SJCRH30 (cell line): ENCODE data around the gene RNF19B. TPM values are rescaled to one million over a fixed set of nuclear protein-coding genes. Genes with fewer than 3 reads are reported as not detected.
"Not testable (repeated sequence)": the region's sequence is repeated elsewhere in the genome, so short reads cannot be mapped to it uniquely, and the experiment has no call there.

Experiments used
- DNase-seq, 2 experiments: peaks; one replicate each; pipeline ENCODE4 v3.0.0-alpha.2; 2015 to 2020
- H3K27ac ChIP-seq: fragments of 250-450 bp; sonication (Bioruptor Pico); 2 replicates; pipeline ENCODE4 v1.5.1; 2020; ENCODE audit warnings: mild to moderate bottlenecking, moderate library complexity
- H3K27me3 ChIP-seq: fragments of 250-450 bp; sonication (Bioruptor Pico); 2 replicates; pipeline ENCODE4 v1.5.1; 2020; ENCODE audit warnings: mild to moderate bottlenecking, moderate library complexity
- H3K36me3 ChIP-seq: fragments of 250-450 bp; sonication (Bioruptor Pico); 2 replicates; pipeline ENCODE4 v1.5.1; 2020; ENCODE audit warnings: mild to moderate bottlenecking, moderate library complexity
- H3K4me1 ChIP-seq: fragments of 250-450 bp; sonication (Bioruptor Pico); 2 replicates; pipeline ENCODE4 v1.5.1; 2020; ENCODE audit warnings: mild to moderate bottlenecking, moderate library complexity
- H3K4me3 ChIP-seq: fragments of 250-450 bp; sonication (Bioruptor Pico); 2 replicates; pipeline ENCODE4 v1.5.1; 2020; ENCODE audit warnings: mild to moderate bottlenecking, moderate library complexity
- H3K9me3 ChIP-seq: fragments of 250-450 bp; sonication (Bioruptor Pico); replicated peaks from 2 replicates; pipeline ENCODE4 v1.5.1; 2020; ENCODE audit warnings: mild to moderate bottlenecking, moderate library complexity
- total RNA-seq: library from RNA; depleted of rRNA; stranded (reverse); fragments of >200 nt; shearing (Covaris generic); gene quantifications from 2 replicates; pipeline ENCODE4 v1.2.3, GENCODE V29; 2014

The RNF19B gene
- total RNA-seq, 1 experiment from 2014 or later, result 10.5 TPM

GRCh38 chr1:32919811-32920733 lies 44.5 kb downstream of the RNF19B start:
- Histone ChIP-seq H3K27ac (peak overlapping the region; percentile 93), H3K4me3 (no peak overlapping the region), H3K9me3 (no peaks in the 10 kb centered on the region), H3K27me3 (no peaks in the 10 kb centered on the region), H3K36me3 (no peaks in the 10 kb centered on the region), H3K4me1 (peaks cover 29% of the 10 kb centered on the region)
- DNase-seq, result peak; percentile 82 to 91

DNA sequence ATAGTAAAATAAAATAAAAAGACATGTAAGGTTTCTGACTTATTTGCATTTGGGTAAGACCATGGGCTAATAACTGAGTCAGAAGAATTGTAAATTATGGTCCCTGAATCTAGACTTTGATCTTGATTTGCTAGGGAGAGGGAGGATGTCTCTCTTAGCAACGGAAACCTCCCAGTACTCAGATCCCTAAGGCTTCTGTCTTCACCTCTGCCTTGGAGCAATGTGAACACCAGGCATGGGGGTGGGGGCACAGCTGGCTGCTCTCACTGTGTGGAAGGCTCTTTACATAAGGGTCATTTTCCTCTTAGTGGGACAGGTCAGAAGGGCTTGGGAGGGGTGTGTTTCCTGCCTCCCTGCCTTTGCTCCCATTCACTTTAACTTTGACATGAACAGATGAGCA lies 46.4 kb downstream of the RNF19B start:
- Histone ChIP-seq H3K27me3 (no peaks in the 10 kb centered on the region), H3K36me3 (no peaks in the 10 kb centered on the region), H3K4me3 (no peak overlapping the region), H3K9me3 (no peaks in the 10 kb centered on the region), H3K27ac (no peak overlapping the region), H3K4me1 (peaks cover 29% of the 10 kb centered on the region)
- DNase-seq, result peak in 1 of 2 experiments; percentile 28

DNA sequence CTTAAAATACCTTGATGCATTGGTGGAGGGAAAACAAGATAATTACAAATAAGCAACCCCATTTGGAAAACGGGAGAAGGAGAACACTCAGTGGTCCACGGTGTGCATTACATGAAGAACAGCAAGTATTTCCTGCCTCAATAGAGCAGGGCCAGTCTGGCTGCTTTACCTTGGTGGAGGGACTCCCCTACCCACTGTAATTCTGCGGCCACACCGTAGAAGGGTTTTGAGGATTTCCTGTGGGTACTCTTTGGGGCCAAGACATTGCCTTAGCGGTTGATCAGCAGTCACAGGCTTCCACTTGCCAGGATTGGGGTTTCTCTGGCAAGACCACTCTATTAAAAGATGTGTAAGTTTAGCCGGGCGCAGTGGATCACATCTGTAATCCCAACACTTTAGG lies 47.1 kb downstream of the RNF19B start:
- no peaks in the 10 kb centered on the region for H3K27me3 ChIP-seq
- no peaks in the 10 kb centered on the region for H3K36me3 ChIP-seq
- no peak for DNase-seq
- H3K4me1 ChIP-seq, result peaks cover 29% of the 10 kb centered on the region
- peaks cover 2% of the 10 kb centered on the region; the same call in 1 of the 2 replicates for H3K9me3 ChIP-seq
- H3K4me3 ChIP-seq, result no peak overlapping the region
- no peak overlapping the region for H3K27ac ChIP-seq

- H3K27ac ChIP-seq, result no peak overlapping the region
- H3K27me3 ChIP-seq, result no peaks in the 10 kb centered on the region
- no peak for DNase-seq
- H3K4me3 ChIP-seq, result no peak overlapping the region
- H3K4me1 ChIP-seq, result peaks cover 24% of the 10 kb centered on the region
- no peaks in the 10 kb centered on the region for H3K36me3 ChIP-seq
- H3K9me3 ChIP-seq, result peaks cover 3% of the 10 kb centered on the region; the same call in 1 of the 2 replicates
Observed at GRCh38 chr1:32915766-32916706, 48.6 kb downstream of the RNF19B start.

- 0 out of 2 replicates have a peak, but pooled peaks cover 6% of the 10 kb centered on the region for H3K27me3 ChIP-seq
- DNase-seq, result no peak
- H3K27ac ChIP-seq, result no peak overlapping the region
- no peaks in the 10 kb centered on the region for H3K36me3 ChIP-seq
- H3K4me3 ChIP-seq, result no peak overlapping the region
- H3K9me3 ChIP-seq, result peaks cover 3% of the 10 kb centered on the region; the same call in 1 of the 2 replicates
- H3K4me1 ChIP-seq, result no peaks in the 10 kb centered on the region
Observed at GRCh38 chr1:32910319-32910718, 54.3 kb downstream of the RNF19B start.

GRCh38 chr1:32907435-32907834 lies 57.2 kb downstream of the RNF19B start:
- Histone ChIP-seq H3K27me3 (0 out of 2 replicates have a peak, but pooled peaks cover 6% of the 10 kb centered on the region), H3K4me1 (no peaks in the 10 kb centered on the region), H3K36me3 (no peaks in the 10 kb centered on the region), H3K4me3 (no peak overlapping the region), H3K9me3 (peaks cover under 1% of the 10 kb centered on the region; the same call in 1 of the 2 replicates), H3K27ac (no peak overlapping the region)
- DNase-seq, result no peak

GRCh38 chr1:32906654-32907053 lies 58.0 kb downstream of the RNF19B start:
- H3K4me3 ChIP-seq, result no peak overlapping the region
- no peak for DNase-seq
- no peak overlapping the region for H3K27ac ChIP-seq
- 0 out of 2 replicates have a peak, but pooled peaks cover 6% of the 10 kb centered on the region for H3K27me3 ChIP-seq
- no peaks in the 10 kb centered on the region for H3K9me3 ChIP-seq
- no peaks in the 10 kb centered on the region for H3K4me1 ChIP-seq
- no peaks in the 10 kb centered on the region for H3K36me3 ChIP-seq

DNA sequence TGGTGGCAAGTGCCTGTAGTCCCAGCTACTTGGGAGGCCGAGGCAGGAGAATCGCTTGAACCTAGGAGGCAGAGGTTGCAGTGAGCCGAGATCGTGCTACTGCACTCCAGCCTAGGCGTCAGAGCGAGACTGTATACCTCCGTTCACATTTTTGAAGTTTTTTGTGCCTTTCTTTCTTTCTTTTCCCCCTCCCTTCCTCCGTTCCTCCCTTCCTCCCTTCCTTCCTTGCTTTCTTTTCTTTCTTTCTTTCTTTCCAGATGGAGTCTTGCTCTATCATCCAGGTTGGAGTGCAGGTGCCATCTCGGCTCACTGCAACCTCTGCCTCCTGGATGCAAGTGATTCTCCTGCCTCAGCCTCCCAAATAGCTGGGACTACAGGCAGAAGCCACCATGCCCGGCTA lies 59.0 kb downstream of the RNF19B start:
- H3K36me3 ChIP-seq, H3K4me1 ChIP-seq, H3K9me3 ChIP-seq, H3K4me3 ChIP-seq, H3K27me3 ChIP-seq, DNase-seq, H3K27ac ChIP-seq: not testable (repeated sequence)

GRCh38 chr1:32904797-32905196 lies 59.8 kb downstream of the RNF19B start:
- Histone ChIP-seq H3K27ac (no peak overlapping the region), H3K27me3 (0 out of 2 replicates have a peak, but pooled peaks cover 6% of the 10 kb centered on the region), H3K9me3 (no peaks in the 10 kb centered on the region), H3K36me3 (no peaks in the 10 kb centered on the region), H3K4me1 (no peaks in the 10 kb centered on the region), H3K4me3 (no peak overlapping the region)
- DNase-seq, result no peak

GRCh38 chr1:32903991-32904785 lies 60.4 kb downstream of the RNF19B start:
- no peak overlapping the region for H3K4me3 ChIP-seq
- no peak for DNase-seq
- no peaks in the 10 kb centered on the region for H3K4me1 ChIP-seq
- H3K27me3 ChIP-seq, result 0 out of 2 replicates have a peak, but pooled peaks cover 4% of the 10 kb centered on the region
- no peaks in the 10 kb centered on the region for H3K9me3 ChIP-seq
- no peak overlapping the region for H3K27ac ChIP-seq
- no peaks in the 10 kb centered on the region for H3K36me3 ChIP-seq

DNA sequence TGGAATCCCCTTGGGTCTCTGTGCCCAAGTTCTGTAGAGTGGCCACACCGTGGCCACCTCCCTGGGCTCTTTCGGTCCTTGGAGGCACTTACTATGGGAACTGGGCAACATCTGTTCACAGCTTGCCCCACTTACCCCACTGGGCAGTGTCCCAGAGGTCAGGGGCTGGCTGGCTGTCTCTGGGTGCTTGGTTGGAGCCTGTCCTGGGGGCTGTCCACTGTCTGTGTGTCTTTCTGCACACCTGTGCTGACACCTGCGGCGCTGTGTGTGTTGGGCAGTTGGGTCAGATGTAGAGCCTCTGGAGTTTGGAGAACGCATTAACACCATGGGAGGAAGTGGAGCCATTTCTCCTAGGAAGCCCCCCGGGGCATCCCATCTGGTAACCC lies 62.1 kb downstream of the RNF19B start:
- H3K27me3 ChIP-seq, result no peaks in the 10 kb centered on the region
- no peaks in the 10 kb centered on the region for H3K9me3 ChIP-seq
- no peak overlapping the region for H3K4me3 ChIP-seq
- H3K27ac ChIP-seq, result no peak overlapping the region
- H3K4me1 ChIP-seq, result no peaks in the 10 kb centered on the region
- DNase-seq, result no peak
- no peaks in the 10 kb centered on the region for H3K36me3 ChIP-seq

- Histone ChIP-seq H3K27ac (no peak overlapping the region), H3K27me3 (no peaks in the 10 kb centered on the region), H3K36me3 (no peaks in the 10 kb centered on the region), H3K4me1 (no peaks in the 10 kb centered on the region), H3K9me3 (no peaks in the 10 kb centered on the region), H3K4me3 (peak overlapping the region; percentile 61)
- DNase-seq, result no peak
Observed at GRCh38 chr1:32901823-32902534, 62.6 kb downstream of the RNF19B start.

- H3K9me3 ChIP-seq, result no peaks in the 10 kb centered on the region
- no peaks in the 10 kb centered on the region for H3K36me3 ChIP-seq
- DNase-seq, result peak in 1 of 2 experiments; percentile 50
- H3K4me3 ChIP-seq, result peak within 1 kb of the TSS; percentile 61
- no peak within 1 kb of the TSS for H3K27ac ChIP-seq
- no peaks in the 10 kb centered on the region for H3K27me3 ChIP-seq
- no peaks in the 10 kb centered on the region for H3K4me1 ChIP-seq
Observed at GRCh38 chr1:32900956-32901822, 63.4 kb downstream of the RNF19B start, which contains the start of gene TMEM54. Gene TMEM54 (minus strand): TSS chr1:32901389. CDS start chr1:32901238, 151 bp downstream.
